Activated CD4-positive, CD25-positive, alpha-beta regulatory T cell treated with anti-CD3 and anti-CD28 coated beads, Interleukin-2, amount 50 U/mL, for 16 hours (primary cell): ENCODE measurements around the gene PARD3B.

ENCODE experiments used
- DNase-seq: peaks from one replicate; pipeline ENCODE4 v3.0.0-alpha.2; 2020; ENCODE audit warnings: low read depth, low spot score

The PARD3B gene

GRCh38 chr2:204754898-204755297, 209.6 kb downstream of the PARD3B start:
- DNase-seq, result no peak

DNA sequence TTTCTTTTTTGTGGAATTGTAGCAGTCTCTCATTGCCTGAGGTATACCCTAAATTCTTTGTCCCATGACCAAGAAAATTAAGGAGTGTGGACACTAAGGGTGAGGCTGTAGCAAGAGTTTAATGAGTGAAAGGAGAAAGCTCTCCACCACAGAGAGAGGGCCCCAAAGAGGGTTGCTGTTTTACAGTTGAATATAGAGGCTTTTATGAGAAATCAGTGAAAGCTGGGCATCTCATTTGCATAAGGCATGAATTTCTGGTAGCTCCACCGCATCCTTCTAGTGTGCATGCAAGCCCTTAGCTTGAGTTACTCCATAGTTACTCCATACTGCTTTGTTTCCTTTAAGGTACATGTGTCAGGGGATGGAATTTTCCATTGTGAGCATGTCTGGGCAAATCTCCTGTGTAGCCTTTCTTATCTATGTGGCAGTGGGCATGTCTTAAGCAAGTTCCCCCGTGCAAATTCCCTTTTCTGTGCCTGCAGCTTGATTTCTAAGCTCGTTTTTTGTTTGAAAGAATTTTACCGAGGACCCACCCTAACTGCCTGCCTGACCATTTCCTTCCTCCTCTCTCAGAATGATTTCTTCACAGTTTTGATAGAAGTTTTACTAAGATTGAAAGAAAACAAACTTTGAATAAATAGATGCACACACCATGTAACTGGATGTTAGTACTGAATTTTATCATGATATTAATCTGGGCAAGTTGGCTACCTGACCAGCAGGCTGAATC, 218.9 kb downstream of the PARD3B start:
- no peak for DNase-seq

DNA sequence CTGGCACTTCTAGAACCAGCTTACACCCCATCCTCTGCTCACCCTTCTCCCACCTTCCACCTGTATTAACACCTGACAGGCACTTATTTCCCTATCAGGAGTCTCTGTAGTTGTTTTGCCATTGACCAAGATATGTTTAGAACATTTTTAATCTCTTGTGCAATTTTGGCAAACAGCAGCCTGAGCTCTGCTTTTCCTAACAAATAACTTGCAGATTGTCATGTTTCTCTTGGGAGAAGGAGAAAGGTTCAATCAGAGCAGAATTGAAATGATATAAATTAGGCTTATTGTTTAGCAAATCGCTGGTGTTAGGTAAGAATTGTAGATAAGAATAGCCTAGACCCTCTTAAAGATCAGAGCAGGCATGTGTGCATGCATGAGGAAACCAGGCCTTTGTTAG, 225.5 kb downstream of the PARD3B start:
- DNase-seq, result no peak

DNA sequence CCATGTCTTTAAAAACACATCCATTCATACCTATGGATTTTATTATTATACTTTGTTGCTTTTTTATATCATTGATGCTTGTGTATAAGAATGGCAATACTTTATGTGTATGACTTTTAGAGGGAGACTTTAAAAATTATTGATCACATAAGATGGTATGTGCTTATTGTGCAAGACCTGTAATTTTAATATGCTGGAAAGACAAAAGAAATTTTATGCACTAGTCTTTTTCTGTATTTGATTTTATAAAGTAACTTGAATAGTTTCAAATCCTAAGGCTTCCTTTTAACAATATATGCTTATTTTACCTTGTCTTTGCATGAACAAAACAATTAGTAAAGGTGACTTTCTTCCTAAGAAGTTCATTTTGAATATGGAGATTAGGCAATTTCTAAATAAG, 226.4 kb downstream of the PARD3B start:
- DNase-seq, result no peak

DNA sequence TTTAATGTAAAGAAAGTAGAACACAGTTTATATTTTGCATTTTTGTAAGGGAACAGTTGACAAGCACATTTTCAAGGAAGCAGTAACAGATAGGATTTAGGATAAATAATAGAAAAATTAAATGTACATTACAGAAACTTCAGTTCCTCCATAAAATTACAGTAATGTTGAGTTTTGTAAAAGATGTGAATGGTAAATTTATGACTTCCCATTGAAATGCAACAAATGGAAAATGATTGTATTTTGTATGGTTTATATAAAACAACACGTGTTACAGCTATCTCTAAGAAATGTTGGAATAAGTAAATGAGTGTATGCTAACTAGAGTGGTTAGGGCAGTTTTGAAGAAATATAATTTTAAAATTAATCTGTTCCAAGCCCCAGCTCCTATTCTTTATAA, 227.3 kb downstream of the PARD3B start:
- DNase-seq, result no peak

GRCh38 chr2:204775766-204776165, 230.5 kb downstream of the PARD3B start:
- DNase-seq, result no peak

- DNase-seq, result no peak
Measured at GRCh38 chr2:204776781-204777559, 231.7 kb downstream of the PARD3B start.

- DNase-seq, result no peak
Measured at GRCh38 chr2:204779771-204780170, 234.5 kb downstream of the PARD3B start.

DNA sequence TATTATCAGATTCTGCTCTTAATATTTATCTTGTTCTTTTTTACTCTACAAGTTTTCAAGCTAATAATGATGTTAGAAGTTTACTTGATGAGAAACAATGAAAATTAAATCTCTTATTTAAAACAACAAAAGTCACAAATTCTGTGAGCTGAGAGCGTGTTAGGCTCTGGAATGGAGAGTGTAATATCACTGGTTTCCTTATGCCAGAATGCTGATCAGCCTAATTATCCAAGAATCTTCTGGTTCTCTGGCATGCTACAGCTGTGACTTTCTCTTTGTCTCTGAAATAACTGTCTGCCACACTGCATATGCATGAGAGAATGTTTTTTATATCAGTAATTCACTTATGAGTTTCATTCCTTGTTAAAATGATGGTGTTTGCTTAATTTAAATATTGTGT, 236.7 kb downstream of the PARD3B start:
- DNase-seq, result no peak

GRCh38 chr2:204790076-204790475, 244.8 kb downstream of the PARD3B start:
- DNase-seq, result no peak

GRCh38 chr2:204791230-204791629, 246.0 kb downstream of the PARD3B start:
- no peak for DNase-seq

GRCh38 chr2:204794624-204795023, 249.3 kb downstream of the PARD3B start:
- no peak for DNase-seq

GRCh38 chr2:204795156-204795555, 249.9 kb downstream of the PARD3B start:
- no peak for DNase-seq

- no peak for DNase-seq
Measured at GRCh38 chr2:204796581-204796980, 251.3 kb downstream of the PARD3B start.

DNA sequence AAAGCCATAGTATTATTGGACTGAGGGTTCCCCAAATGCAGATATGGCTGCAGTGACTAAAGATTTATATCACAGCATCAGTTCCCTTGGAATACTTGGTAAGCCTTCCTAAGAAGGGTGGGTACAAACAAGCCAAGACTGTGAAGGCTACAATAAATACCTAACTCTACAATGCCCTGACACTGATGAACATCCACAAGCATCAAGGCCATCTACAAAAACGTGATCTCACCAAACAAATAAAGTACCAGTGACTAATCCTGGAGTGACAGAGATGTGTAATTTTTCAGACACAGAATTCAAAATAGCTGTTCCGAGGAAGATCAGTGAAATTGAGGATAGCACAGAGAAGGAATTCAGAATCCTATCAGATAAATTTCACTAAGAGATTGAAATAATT, 254.5 kb downstream of the PARD3B start:
- DNase-seq, result no peak

DNA sequence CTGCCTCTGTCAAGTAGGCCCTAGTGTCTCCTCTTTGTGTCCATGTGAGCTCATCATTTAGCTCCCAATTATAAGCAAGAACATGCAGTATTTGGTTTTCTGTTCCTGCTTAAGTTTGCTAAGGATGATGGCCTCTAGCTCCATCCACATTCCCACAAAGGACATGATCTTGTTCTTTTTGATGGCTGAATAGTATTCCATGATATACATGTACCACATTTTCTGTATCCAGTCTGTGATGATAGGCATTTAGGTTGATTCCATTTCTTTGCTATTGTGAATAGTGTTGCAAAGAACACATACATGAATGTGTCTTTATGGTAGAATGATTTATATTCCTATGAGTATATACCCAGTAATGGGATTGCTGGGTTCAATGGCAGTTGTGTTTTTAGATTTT, 263.2 kb downstream of the PARD3B start:
- DNase-seq, result no peak

GRCh38 chr2:204824751-204825453, 279.6 kb downstream of the PARD3B start:
- DNase-seq, result no peak

GRCh38 chr2:204825681-204826080, 280.4 kb downstream of the PARD3B start:
- no peak for DNase-seq

DNA sequence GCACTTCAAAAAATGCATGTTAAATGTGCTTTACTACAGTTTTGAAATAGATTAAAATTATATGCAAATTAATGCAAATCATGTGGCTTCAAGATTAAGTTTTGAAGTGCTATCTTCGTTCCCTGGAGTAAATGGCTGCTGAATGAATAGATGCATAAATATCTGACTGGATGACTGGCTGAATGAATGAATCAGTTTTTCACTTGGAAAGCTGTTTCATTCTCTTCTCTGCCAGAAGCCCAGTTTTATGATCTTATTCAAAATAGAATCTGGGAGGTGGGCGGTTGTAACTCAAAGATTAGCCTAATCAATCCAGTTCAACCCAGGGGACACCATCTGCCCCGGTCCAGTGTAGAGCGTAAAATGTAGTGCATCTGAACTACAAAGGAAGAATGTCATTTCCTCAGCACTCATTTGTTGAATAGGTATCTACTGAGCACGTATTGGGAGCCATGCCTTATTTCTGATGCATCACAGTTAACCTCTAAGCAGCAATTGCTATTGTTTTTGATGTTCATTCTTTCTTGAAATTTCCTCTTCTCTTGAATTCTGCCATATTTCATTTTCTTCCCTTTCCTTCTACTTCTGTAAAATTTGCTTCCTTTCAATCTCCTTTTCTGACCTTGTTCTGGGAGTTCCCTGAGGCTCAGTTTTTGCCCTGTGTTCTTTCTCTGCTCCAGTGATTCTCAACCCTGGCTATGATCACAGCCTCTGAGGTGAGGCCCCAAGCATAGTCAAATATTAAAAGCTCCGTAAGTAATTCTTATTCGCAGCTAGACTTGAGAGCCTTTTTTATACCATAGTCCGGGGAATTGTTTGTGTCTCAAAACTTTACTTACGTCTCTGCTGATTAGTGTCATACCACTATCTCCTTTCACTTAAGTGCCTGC, 282.7 kb downstream of the PARD3B start:
- no peak for DNase-seq

DNA sequence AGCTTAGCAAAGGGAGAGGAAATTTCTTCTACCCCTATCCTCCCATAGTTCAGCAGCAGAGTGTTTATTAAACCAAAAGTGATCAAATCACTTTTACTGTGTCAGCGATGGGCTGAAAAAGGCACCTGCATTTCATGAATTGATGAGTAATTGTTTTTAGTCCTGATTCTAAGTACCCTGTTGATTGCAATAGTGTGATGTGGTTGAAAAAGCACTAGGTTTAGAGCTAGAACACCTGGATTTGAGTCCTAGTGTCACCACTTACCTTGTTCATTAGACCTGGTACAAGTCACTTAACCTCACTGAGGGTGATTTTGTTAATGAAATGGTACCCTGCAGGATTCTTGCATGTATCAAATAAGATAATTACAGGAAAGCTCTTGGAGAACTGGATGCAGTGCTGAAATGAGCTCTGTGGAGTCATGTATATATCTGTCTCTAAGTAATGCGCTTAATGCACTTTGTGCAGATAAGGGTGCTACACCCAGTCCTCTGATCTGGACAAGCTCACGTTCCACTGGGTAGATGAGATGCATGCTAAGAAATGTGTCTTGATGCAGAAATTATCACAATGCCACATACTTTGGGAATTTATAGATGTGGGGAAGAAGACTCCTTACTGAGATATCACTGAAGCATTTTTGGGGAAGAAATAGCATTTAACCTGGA, 289.6 kb downstream of the PARD3B start:
- no peak for DNase-seq

DNA sequence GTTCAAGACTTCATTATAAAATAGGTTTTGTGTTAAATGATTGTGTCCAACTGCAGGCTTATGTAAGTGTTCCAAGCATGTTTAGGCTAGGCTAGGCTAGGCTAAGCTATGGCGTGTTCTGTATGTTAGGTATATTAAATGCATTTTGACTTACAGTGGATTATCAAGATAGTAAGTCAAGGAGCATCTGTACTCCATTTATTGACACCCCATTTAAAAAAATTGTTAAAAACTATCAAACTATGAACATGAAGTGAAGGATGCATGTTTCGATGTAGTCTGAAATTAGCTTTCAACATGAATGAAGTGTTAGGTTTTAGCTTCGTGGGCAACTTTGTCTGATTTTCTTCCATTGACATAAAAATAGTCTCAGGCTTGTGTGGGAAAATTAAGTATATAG, 290.5 kb downstream of the PARD3B start:
- no peak for DNase-seq
